ENCODE data around the gene IFT80.

GRCh38 chr3:160400030-160400701 lies 1.1 kb upstream of the IFT80 start:
- TF ChIP-seq GATA2 (IDR thresholded peaks at IDR 0.05; ENCODE audit: low read depth, low read length) (no peak), GATA3 (IDR thresholded peaks at IDR 0.05; ENCODE audit: low read depth, low read length) (no peak)
